ENCODE results near the gene GMDS. TPM values are rescaled to one million over a fixed set of nuclear protein-coding genes. Genes with fewer than 3 reads are reported as not detected.

GMDS gene
- total and polyA plus RNA-seq, 2 of the 8 experiments (the other 6 are each of a cell fraction or from before 2014, with no cell fraction given): 16.8 to 50.0 TPM

- Histone ChIP-seq H3K4me3 (ENCODE audit: extremely low read depth in 1 of 4, insufficient read depth in 2 of 4, low read depth in 3 of 4, low read length in 4 of 4) (no peak overlapping the region), H4K8ac (ENCODE audit: extremely low read depth, insufficient read depth, low read length) (no peak overlapping the region), H2BK15ac (ENCODE audit: low read length) (no peak overlapping the region), H3K14ac (ENCODE audit: insufficient read length) (no peak overlapping the region), H3K27me3 (replicated peaks in 1 of 4; ENCODE audit: control insufficient read depth in 3 of 4, extremely low read depth in 1 of 4, insufficient read depth in 3 of 4, low read length in 3 of 4) (no peaks in the 10 kb centered on the region), H3K36me3 (ENCODE audit: control insufficient read depth in 2 of 4, insufficient read depth in 4 of 4, low read length in 3 of 4) (no peaks in the 10 kb centered on the region), H2BK12ac (ENCODE audit: low read depth, low read length) (no peak overlapping the region), H3K23me2 (ENCODE audit: low read depth, low read length) (no peaks in the 10 kb centered on the region), H3K9me3 (ENCODE audit: insufficient read depth in 2 of 2, low read depth in 1 of 2, low read length in 1 of 2) (peaks cover 11 to 18% of the 10 kb centered on the region in 2 experiments), H3K79me1 (ENCODE audit: low read depth, low read length) (no peaks in the 10 kb centered on the region), H3K4ac (replicated peaks; ENCODE audit: insufficient read length, low read depth, low read length) (no peak overlapping the region), H3K27ac (ENCODE audit: low read depth, low read length) (no peak overlapping the region), H4K20me1 (replicated peaks in 1 of 2; ENCODE audit: control insufficient read depth in 1 of 2, insufficient read depth in 2 of 2, low read length in 2 of 2) (no peaks in the 10 kb centered on the region), H3K23ac (ENCODE audit: insufficient read length) (no peak overlapping the region), H4K5ac (ENCODE audit: insufficient read length, low read depth, low read length) (no peak overlapping the region), H3K56ac (replicated peaks; ENCODE audit: insufficient read length, low read depth, low read length) (no peak overlapping the region), H3K9ac (replicated peaks in 1 of 4; ENCODE audit: extremely low read depth in 1 of 4, low read depth in 3 of 4, low read length in 3 of 4) (no peak overlapping the region), H3K4me1 (replicated peaks in 1 of 4; ENCODE audit: control insufficient read depth in 3 of 4, insufficient read depth in 4 of 4, low read length in 3 of 4) (no peaks in the 10 kb centered on the region), H4K91ac (replicated peaks; ENCODE audit: insufficient read length, low read length) (no peak overlapping the region), H3K4me2 (ENCODE audit: insufficient read depth in 1 of 2, low read depth in 2 of 2, low read length in 2 of 2) (no peak overlapping the region), H2BK120ac (replicated peaks; ENCODE audit: low read depth, low read length) (no peak overlapping the region), H2BK5ac (ENCODE audit: low read depth, low read length) (no peak overlapping the region), H3K18ac (ENCODE audit: extremely low read depth, low read length) (no peak overlapping the region), H2AFZ (ENCODE audit: low read length) (no peak overlapping the region), H3K79me2 (ENCODE audit: control insufficient read depth in 1 of 2, insufficient read depth in 2 of 2, low read length in 2 of 2) (no peaks in the 10 kb centered on the region), H2AK5ac (ENCODE audit: low read depth, low read length) (no peak overlapping the region), H2BK20ac (ENCODE audit: low read length) (no peak overlapping the region)
- DNase-seq (ENCODE audit: low read depth in 1 of 2, low spot score in 2 of 2) (no peak), FAIRE-seq (no peak)
- TF ChIP-seq CTCF (IDR thresholded peaks at IDR 0.05; ENCODE audit: control extremely low read depth in 1 of 3, insufficient read depth in 1 of 3, low read depth in 1 of 3, low read length in 3 of 3): no peak
- TF ChIP-seq, protein P1, sequence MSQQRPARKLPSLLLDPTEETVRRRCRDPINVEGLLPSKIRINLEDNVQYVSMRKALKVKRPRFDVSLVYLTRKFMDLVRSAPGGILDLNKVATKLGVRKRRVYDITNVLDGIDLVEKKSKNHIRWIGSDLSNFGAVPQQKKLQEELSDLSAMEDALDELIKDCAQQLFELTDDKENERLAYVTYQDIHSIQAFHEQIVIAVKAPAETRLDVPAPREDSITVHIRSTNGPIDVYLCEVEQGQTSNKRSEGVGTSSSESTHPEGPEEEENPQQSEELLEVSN (IDR thresholded peaks at IDR 0.05): no peak
- no peak for TF ChIP-seq CBX5 (IDR thresholded peaks at IDR 0.05; ENCODE audit: low read depth, low read length)
- TF ChIP-seq SAP30 (IDR thresholded peaks at IDR 0.05; ENCODE audit: insufficient read depth, insufficient replicate concordance, low read length): no peak
- TF ChIP-seq NRF1 (IDR thresholded peaks at IDR 0.05; ENCODE audit: low read depth, low read length): no peak
- no peak for TF ChIP-seq HDAC6 (IDR thresholded peaks at IDR 0.05; ENCODE audit: low read depth, low read length)
- no peak for TF ChIP-seq TEAD4 (IDR thresholded peaks at IDR 0.05; ENCODE audit: low read depth, low read length)
- TF ChIP-seq ASH2L (IDR thresholded peaks at IDR 0.05; ENCODE audit: low read length): no peak
- TF ChIP-seq GABPA (IDR thresholded peaks at IDR 0.05; ENCODE audit: borderline replicate concordance, insufficient read depth, low read length): no peak
- TF ChIP-seq, protein P2, sequence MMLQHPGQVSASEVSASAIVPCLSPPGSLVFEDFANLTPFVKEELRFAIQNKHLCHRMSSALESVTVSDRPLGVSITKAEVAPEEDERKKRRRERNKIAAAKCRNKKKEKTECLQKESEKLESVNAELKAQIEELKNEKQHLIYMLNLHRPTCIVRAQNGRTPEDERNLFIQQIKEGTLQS (IDR thresholded peaks at IDR 0.05; ENCODE audit: insufficient read depth, low read depth, low read length): no peak
- POLR2A ChIA-PET (ENCODE audit: partially characterized antibody): no interaction called here
- CTCF ChIA-PET (ENCODE audit: partially characterized antibody): interaction anchor here (1.3 kb wide), 1 partner anchor 20 kb away, joined by 4 read pairs; no protein-coding TSS in a partner anchor
- WGBS, 2 experiments (ENCODE audit: extremely low coverage in 1 of 2, insufficient coverage in 1 of 2, insufficient read length in 1 of 2, insufficient replicate concordance in 2 of 2, low coverage in 1 of 2, low lambda C conversion rate in 2 of 2, missing lambda C conversion rate in 1 of 2): 91% methylated on average over 5 of the region's 5 CpGs; no CpG with 5 or more reads in 1 of the 2 experiments
Observed at GRCh38 chr6:1849691-1850090, 395.7 kb downstream of the GMDS start.
